ENCODE results near the gene IRGQ.

IRGQ gene, protein sequence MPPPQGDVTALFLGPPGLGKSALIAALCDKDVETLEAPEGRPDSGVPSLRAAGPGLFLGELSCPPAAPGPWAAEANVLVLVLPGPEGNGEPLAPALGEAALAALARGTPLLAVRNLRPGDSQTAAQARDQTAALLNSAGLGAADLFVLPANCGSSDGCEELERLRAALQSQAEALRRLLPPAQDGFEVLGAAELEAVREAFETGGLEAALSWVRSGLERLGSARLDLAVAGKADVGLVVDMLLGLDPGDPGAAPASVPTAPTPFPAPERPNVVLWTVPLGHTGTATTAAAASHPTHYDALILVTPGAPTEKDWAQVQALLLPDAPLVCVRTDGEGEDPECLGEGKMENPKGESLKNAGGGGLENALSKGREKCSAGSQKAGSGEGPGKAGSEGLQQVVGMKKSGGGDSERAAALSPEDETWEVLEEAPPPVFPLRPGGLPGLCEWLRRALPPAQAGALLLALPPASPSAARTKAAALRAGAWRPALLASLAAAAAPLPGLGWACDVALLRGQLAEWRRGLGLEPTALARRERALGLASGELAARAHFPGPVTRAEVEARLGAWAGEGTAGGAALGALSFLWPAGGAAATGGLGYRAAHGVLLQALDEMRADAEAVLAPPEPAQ

DNA sequence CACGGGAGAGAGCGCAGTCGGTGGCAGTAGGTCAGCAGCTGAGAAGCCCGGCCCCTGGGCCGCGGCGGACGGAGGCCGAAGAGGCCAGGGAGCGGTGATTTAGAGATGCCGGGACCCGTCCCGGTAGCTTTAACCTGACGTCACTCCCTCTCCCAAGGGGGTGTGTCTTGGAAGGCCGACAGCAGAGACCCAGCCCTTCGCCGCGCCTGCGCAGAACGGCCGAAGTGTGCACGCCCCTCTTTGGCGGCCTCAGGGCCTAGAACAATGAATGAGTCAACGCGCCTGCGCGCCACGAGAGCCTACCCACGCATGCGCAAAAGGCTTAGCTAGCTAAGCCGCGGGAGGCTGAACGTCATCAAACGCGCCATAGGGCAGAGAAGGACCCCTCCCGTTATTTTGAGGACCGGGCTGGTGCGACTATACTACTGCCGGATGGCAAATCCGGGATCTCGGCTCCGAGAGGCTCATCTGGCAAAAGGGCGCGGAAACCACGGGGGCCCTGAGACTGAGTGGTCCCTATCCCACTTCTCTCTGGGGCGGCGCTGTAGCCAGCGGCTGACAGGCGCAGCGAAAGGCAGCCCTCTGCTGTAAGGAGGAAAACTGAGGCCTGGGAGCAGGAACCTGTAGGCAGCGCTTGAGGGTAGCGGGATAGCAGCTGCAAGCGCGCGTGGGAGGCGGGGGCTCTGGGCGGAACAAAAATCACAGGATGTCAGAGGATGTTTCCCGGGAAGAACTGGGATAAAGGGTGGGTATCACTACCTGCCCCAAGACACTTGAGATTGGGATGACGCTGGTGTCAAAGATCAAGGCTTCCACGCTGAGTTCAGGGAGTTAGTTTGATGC lies at the start of gene IRGQ, which contains the start of gene ZNF576:
Gene IRGQ, minus strand, starts transcription at position 136 of the 843 bp plus-strand sequence. CDS start 796 bp downstream, outside the sequence.
Gene ZNF576, plus strand, starts transcription at position 597 of the 843 bp plus-strand sequence. CDS start 514 bp downstream, outside the sequence.
- TF ChIP-seq, protein P1, sequence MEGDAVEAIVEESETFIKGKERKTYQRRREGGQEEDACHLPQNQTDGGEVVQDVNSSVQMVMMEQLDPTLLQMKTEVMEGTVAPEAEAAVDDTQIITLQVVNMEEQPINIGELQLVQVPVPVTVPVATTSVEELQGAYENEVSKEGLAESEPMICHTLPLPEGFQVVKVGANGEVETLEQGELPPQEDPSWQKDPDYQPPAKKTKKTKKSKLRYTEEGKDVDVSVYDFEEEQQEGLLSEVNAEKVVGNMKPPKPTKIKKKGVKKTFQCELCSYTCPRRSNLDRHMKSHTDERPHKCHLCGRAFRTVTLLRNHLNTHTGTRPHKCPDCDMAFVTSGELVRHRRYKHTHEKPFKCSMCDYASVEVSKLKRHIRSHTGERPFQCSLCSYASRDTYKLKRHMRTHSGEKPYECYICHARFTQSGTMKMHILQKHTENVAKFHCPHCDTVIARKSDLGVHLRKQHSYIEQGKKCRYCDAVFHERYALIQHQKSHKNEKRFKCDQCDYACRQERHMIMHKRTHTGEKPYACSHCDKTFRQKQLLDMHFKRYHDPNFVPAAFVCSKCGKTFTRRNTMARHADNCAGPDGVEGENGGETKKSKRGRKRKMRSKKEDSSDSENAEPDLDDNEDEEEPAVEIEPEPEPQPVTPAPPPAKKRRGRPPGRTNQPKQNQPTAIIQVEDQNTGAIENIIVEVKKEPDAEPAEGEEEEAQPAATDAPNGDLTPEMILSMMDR (conservative IDR thresholded peaks at IDR 0.05) = no peak
- TF ChIP-seq ZFX (IDR thresholded peaks at IDR 0.05) = no peak

DNA sequence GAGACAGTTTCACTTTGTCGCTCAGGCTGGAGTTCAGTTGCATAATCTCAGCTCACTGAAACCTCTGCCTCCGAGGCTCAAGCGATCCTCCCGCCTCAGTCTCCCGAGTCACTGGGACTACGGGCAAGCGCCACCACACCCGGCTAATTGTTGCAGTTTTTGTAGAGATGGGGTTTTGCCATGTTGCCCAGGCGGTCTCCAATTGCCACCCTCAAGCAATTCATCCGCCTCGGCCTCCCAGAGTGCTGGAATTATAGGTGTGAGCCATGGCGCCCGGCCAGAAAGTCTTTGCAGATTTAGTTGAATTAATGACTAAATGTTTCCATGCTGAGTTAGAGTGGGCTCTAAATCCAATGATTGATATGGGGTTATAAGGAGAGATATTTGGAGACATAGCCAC lies 48.2 kb upstream of the IRGQ start:
- TF ChIP-seq ZFX (IDR thresholded peaks at IDR 0.05) = no peak
- TF ChIP-seq, protein P1 (conservative IDR thresholded peaks at IDR 0.05) = no peak
- no peak overlapping the region for H3K27ac ChIP-seq

More for the DNA sequence above, at the start of gene IRGQ, which contains the start of gene ZNF576:
- peak within 1 kb of the TSS; percentile 82 for H3K27ac ChIP-seq

DNA sequence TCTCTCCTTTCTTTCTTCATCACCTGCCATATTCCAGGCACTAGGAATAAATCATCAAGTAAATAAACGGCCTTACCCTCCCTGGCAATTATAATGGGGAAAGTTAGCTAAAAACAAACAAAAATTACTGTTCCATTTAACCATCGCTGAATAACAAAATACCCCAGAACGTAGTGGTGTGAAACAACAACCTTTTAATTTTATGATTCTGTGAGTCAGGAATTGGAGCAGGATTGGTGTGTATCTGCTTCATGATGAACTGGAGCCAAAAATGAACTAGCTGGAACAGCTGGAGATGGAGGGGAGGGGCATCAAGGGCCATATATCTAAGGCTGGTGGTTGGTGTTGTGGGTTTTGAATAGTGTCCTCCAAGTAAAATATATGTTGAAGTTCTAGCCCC lies 47.4 kb upstream of the IRGQ start:
- TF ChIP-seq, protein P1 (conservative IDR thresholded peaks at IDR 0.05) = no peak
- TF ChIP-seq ZFX (IDR thresholded peaks at IDR 0.05) = no peak
- H3K27ac ChIP-seq = no peak overlapping the region

DNA sequence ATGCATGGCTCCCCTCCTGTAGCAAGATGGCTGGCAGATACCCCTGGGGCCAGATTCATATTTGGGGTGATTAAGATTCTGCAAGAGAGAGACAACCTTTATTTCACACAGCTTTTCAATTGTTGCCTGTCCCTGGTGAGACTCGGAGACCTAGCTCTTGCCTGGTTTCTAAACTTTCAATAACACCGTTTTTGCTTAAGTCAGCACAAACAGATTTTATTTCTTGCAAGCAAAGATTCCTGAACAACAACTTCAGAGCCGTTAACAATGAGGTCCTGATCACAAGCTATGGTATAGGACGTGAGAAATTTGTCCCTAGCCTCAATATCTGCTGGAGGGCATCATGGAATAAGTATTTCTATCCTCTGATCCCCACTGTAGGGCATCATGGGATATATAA lies 46.6 kb upstream of the IRGQ start:
- TF ChIP-seq ZFX (IDR thresholded peaks at IDR 0.05) = no peak
- TF ChIP-seq, protein P1 (conservative IDR thresholded peaks at IDR 0.05) = no peak
- no peak overlapping the region for H3K27ac ChIP-seq

DNA sequence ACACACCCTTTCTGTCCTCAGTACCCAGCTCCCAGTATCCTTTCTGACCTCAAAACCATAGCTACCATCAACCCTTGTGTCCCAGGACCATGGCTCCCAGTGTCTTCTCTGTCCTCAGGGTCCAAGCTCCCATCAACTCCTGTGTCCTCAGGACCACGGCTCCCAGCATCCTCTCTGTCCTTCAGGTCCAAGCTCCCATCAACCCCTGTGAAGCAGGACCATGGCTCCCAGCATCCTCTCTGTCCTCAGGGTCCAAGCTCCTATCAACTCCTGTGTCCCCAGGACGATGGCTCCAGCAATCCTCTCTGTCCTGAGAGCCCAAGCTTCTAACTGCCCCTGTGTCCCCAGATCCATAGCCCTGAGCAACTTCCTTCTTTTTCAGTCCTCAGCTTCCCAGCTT lies 45.4 kb upstream of the IRGQ start:
- TF ChIP-seq, protein P1 (conservative IDR thresholded peaks at IDR 0.05) = no peak
- TF ChIP-seq ZFX (IDR thresholded peaks at IDR 0.05) = no peak
- no peak overlapping the region for H3K27ac ChIP-seq

DNA sequence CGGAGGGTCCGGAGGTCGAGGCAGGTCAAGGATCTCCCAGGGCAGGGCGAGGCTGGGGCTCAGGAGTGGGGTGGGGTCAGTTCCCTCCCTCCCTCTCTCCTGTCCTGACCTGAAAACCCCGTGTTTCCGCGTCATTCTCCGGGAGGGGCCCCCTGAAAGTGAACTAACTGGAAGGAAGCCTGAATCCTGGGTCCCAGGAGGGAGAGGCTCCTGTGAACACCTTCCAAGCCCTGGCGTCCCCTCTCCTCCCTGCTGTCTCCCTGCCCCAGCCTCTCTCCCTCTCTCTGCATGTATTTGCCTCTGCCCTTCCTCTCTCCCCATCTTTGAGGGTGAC lies 44.5 kb upstream of the IRGQ start:
- no peak overlapping the region for H3K27ac ChIP-seq
- no peak for TF ChIP-seq ZFX (IDR thresholded peaks at IDR 0.05)
- TF ChIP-seq, protein P1 (conservative IDR thresholded peaks at IDR 0.05) = no peak
